GM19351 (cell line): ENCODE measurements around the gene NRG4.
"Not testable (repeated sequence)": the region's sequence is repeated elsewhere in the genome, so short reads cannot be mapped to it uniquely, and the experiment has no call there.

Source experiments
- ATAC-seq: cut with Tn5 transposase; IDR thresholded peaks from one replicate; pipeline ENCODE4 v1.9.1; 2021; ENCODE audit warnings: mild to moderate bottlenecking, moderate library complexity; ENCODE audit not compliant: unreplicated experiment

NRG4 gene

GRCh38 chr15:75994220-75994619, 18.0 kb downstream of the NRG4 start:
- no peak for ATAC-seq

GRCh38 chr15:75992897-75993296, 19.3 kb downstream of the NRG4 start:
- no peak for ATAC-seq

- ATAC-seq = no peak
These were observed 22.3 kb downstream of the NRG4 start for GRCh38 chr15:75989875-75990274.

- no peak for ATAC-seq
These were observed 23.2 kb downstream of the NRG4 start for GRCh38 chr15:75989045-75989444.

- ATAC-seq = no peak
These were observed 26.3 kb downstream of the NRG4 start for GRCh38 chr15:75985971-75986370.

GRCh38 chr15:75984706-75985105, 27.5 kb downstream of the NRG4 start:
- ATAC-seq = not testable (repeated sequence)

GRCh38 chr15:75982468-75982867, 29.8 kb downstream of the NRG4 start:
- ATAC-seq = no peak

- no peak for ATAC-seq
These were observed 30.9 kb downstream of the NRG4 start for GRCh38 chr15:75981149-75981815.

GRCh38 chr15:75976766-75977165, 35.5 kb downstream of the NRG4 start:
- not testable (repeated sequence) for ATAC-seq

- ATAC-seq = no peak
These were observed 46.2 kb downstream of the NRG4 start for GRCh38 chr15:75966073-75966472.

- ATAC-seq = no peak
These were observed 50.9 kb downstream of the NRG4 start for GRCh38 chr15:75961331-75961730.

GRCh38 chr15:75955720-75956119, 56.5 kb downstream of the NRG4 start:
- ATAC-seq = no peak

- no peak for ATAC-seq
These were observed 59.7 kb downstream of the NRG4 start for GRCh38 chr15:75952525-75952924.

GRCh38 chr15:75948761-75949296, 63.4 kb downstream of the NRG4 start:
- no peak for ATAC-seq

GRCh38 chr15:75947092-75947491, 65.1 kb downstream of the NRG4 start:
- ATAC-seq = no peak

- no peak for ATAC-seq
These were observed 66.3 kb downstream of the NRG4 start for GRCh38 chr15:75945953-75946352.

GRCh38 chr15:75943713-75944215, 68.5 kb downstream of the NRG4 start:
- no peak for ATAC-seq

GRCh38 chr15:75943246-75943645, 69.0 kb downstream of the NRG4 start:
- no peak for ATAC-seq

- ATAC-seq = no peak
These were observed 69.8 kb downstream of the NRG4 start for GRCh38 chr15:75942464-75942863.

- ATAC-seq = no peak
These were observed 81.4 kb downstream of the NRG4 start for GRCh38 chr15:75930866-75931265.

GRCh38 chr15:75929799-75930565, 82.2 kb downstream of the NRG4 start:
- ATAC-seq = no peak
